Hematopoietic multipotent progenitor cell treated with erythropoietin and hydrocortisone succinate and interleukin-3 and kit ligand, for 15 days (in vitro differentiated cells): Measurements from ENCODE around the gene EN1.
A peak's percentile ranks its signal among the peaks of the same experiment; 100 is the strongest.

ENCODE experiments used
- DNase-seq: peaks from one replicate; pipeline ENCODE4 v3.0.0-alpha.2; 2015; ENCODE audit warnings: low spot score

The EN1 gene

GRCh38 chr2:118855451-118856279, 8.2 kb upstream of the EN1 start:
- DNase-seq = peak; percentile 50

DNA sequence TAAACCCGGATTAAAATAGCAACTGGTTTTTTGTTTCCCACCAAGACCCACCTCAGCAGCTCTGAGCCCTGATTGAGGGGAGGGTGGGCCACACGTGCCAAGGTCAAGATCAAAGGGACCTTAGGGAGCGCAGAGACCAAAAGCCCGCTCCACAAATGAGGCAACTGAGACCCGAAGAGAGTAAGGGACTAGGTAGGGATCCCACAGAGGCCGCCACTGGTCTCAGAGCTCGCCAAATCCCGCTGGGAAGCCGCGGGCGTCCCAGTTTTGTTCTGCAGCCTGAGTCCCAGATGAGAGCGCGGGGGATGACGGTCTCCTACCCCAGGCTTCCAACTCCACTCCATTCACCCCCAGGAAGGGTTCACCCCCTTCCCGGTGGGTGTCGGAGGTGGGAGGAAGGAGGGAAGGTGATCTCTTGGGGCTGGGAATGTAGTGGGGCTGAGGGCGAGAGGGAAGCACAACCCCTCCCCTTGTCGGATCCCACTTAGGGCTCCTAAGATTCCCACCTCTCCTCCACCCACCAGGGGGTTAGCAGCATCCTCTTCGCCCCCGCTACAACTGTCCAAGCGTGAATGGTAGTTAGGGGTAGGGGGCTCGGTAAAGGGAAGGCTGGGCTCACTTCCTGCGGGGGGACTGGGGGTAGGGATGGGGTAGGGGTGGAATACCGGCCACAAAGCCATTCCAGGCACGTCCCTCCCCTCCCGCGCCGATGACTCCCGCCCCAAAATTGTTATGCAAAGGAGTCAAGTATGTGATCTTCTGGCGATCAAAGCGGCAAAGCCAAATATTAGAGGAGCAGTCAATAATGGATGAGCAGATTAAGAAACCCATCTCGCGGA, 7.3 kb upstream of the EN1 start:
- no peak for DNase-seq

DNA sequence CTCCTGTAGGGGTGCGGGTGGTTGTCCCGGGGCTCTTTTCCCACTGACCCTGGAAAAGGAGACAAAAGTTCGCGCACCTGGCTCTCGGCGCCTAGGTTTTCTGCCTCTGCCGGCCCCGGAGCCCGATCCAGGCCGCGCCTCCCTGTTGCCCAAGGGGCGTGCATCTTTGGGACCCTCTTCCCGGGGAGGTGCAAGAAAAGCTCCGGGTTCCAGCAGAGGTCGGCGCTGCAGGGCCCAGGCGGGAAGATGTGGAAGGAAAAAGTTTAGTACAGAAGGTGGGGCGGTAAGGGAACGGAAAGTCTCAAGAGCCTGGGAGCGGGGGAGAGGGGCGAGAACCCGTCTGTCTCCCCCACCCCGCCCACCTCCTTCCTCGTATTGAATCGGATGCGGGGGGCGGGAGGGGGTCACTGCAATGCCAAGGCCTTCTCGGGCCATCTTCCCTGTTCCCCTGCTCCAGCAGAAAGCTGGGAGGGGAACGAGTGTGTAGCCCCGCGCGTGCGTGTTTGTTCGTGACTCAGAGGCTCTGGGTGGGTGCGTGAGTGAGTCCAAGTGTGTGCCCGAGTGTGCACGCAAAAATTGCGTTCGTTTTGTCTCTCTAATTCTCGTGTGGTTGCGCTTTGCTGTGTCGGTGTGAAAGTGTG, 6.3 kb upstream of the EN1 start:
- DNase-seq = no peak

- DNase-seq = no peak
These were observed 5.7 kb upstream of the EN1 start for GRCh38 chr2:118853129-118853640.

- no peak for DNase-seq
These were observed 5.2 kb upstream of the EN1 start for GRCh38 chr2:118852605-118853128.

DNA sequence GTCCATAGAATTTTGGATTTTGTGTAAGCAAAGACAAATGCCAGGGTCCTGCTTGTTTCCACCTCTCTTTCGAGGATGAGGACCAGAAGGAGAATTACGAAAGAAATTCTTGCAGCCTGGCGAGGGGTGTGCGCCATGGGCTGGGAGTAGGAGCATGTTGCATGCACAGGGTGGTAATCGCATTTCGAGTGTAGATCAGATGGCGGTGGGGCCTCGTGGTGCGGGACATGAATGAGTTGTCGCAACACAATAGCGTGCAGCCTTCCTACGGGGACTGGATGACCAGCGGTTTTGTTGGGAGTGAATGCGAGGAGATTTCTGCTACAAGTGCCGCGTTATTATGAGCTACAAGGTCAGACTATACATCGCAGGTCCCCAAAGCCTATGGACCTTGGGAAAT, 4.2 kb upstream of the EN1 start:
- no peak for DNase-seq

DNA sequence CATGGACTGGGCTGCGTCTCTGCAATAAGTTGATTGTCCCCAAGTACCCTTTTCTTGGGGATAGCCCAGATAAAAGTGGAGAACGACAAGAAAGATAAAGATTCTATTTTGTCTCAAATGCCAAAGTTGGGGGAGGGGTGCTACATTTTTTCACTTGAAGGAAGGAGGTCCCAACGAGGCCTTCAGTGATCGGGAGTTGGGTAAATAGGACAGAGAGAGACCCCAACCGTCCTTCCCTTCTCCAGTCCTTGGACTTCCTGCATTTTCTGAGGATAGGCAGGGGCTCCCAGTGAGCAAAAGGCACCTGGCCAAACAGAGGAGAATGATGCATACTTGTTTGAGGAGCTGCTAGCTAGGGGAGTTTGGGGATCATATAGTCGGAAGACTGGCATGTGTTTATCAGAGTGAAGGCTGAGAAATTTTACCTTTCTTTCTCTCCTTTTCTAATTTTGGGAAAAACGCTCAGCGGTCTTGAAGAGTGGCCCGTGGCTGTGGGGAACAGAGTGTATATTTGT, 3.5 kb upstream of the EN1 start:
- DNase-seq = no peak

DNA sequence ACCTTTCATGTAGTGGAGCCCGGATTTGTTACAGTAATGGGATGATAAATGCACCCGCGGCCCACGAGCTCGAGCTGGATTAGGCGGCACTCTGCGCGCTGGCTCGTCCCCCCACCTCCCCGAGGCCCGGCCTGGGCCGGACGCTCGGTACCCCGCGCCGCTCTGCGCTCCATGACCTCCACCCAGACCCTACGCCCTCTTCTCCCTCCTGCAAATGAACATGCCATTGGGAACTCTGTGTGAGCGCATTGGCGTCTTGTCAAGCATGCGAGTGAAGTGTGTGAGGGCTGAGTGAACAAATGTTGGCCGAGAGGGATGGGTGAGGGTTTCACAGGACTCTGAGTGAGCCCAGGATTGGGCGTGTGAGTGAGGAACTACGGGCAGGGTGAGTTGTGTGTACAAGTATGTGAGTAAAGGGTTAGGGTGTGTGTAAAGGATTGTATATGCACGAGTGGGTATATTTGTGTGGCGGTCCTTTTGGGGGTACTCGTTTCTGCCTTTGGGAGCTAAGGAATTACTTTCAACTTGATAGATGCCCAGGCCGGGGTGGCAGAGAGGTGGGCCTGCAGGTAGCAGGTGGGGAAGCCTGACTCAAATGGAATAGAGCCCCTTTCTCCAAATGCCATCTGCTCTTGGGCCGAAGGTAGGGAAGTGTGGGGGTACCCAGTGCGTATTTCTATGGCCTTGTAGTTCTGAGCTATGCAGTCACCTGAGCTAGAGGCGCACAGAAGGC, 2.9 kb upstream of the EN1 start:
- DNase-seq = no peak

DNA sequence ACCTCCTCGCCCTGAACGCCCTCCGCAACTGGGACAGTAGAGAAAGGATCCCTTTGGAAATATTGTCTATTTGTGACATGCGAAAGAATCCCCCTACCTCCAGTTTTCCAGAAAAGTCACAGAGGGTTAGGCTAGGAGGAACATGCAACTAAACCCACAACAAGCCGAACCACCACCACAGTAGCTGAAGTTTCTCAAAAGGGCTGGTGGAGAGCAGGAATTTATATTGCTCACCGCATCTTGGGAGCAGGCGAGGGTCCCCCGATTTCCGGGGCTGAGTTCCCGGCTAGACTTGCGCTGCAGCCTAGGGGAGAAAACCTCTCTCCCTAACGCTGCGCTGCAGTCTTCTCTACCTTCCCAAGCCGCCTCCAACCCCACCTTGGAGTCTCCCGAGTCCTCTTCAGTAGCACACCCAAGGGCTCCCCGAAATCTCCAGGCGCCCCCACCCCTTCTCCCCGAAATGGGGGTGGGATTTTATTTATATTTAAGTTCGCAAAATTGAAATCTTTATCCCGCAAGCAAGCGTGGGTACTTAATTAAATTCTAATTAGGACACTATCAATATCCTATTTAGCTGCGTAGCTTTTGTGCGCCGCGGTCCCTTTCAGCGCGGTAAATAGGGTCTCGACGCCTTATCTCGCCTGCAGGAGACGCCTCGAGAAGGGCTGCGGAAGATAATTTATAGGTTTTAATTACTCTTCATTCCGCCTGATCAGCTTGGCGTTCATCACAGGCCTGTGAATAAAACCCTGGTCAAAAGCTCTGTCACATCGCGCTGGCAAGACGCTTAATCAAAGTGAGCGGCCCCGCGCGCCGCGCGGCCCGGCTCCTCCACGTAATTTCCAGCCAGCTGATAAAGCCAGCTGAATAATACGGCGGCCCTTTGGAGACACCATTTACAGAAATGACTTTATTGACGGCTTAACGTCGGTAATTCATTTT, 2.0 kb upstream of the EN1 start:
- DNase-seq = no peak

DNA sequence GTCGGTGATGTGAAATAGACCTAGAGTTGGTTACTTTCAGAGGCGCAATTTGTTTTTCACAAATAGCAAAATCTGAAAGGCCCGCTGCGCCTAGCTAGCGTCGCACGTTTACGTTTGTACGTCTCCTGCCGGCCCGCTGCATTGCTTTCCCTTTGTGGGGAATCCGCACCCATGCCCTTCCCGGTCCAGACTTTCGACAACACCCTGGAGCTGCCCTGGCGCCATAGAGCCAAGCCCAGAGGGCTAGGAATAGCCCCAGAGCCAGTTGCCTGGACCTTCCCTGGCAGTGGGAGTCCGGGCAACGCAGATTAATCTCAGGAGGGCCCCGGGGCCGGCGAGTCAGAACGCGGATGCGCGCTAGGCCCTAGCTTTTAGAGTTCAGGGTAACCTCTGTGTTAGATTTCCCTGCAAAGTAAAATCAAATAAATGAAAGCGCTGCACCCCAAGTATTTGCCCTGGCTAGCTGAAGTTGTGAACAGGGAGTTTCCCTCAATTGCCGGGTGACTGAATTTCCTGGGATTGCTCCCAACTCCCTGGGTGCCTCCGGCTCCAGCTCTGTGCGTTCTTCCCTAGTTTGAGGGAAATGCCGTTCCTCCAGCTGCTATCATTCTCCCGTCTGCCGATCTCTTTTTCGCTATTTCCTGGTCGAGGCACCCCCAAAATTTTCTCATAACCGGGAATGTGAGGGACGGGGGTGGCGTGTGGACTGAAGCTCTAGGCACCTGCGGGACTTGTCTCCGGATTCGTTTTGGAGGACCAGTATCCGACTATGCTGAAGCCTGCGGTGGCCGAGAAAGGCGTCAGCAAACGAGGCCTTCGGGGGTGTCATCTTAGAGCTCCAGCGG, 1.2 kb upstream of the EN1 start:
- DNase-seq = no peak

DNA sequence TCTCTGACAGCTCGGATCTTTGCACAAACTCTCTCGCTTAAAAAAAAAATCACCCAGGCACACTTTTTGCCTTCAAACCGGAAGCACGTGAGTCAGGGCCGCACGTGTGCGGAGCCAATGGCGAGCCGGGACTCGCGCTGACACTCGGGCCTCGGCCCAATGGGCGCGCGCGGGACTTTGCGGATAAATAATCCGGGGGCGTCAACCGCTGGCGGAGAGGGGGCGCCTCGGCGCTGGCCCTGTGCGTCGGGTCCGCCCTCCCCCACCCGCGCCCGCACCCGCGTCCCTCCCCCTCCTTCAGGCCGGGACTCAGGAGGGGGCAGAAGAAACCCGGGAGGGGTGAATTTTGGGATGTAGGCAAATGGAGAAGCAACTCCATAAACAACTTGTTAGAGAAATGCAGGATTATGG, 319 bp upstream of the EN1 start:
- DNase-seq = no peak

GRCh38 chr2:118846442-118846952, 951 bp downstream of the EN1 start:
- DNase-seq = no peak

DNA sequence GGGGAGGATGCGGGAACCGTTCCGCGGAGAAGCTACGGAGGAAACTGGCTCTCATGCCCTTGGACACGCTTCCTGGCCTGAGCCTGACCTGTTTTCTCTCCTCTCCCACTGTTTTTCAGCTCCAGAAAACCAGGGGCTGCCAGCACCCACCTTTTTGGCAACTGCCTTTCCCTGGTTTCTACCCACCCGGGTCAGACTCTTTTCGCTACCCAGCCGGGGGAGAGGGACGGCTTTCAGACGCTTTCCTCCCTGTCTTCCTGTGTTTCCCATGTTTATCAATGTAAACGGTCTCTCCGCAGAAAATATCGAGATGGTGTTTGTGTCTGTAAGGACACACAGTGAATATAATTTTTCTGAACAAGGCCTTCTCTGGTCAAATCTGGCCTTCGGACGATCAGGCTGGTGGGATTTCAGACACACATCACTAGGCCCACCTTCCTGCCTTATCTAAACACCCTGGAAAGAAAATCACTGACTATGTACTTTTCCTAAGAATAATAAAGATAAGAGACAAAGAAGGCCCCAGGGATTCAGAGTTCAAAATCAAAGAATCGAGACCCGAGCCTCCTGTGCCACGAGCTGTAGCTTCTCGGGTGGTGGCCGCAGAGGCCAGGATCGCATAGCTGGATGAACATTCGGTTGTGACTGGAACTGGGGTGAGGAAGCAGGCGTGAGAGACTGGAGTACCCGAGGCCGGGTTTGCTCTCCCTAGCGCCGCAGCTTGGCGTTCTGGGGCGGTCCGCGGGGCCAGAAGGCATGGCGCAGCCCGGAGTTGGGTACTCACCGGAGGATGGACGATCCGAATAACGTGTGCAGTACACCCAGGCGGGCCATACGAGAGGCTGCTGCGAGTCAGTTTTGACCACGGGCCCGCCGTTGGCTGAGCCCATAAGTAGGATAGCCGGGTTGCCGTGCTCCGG, 1.7 kb downstream of the EN1 start:
- no peak for DNase-seq

DNA sequence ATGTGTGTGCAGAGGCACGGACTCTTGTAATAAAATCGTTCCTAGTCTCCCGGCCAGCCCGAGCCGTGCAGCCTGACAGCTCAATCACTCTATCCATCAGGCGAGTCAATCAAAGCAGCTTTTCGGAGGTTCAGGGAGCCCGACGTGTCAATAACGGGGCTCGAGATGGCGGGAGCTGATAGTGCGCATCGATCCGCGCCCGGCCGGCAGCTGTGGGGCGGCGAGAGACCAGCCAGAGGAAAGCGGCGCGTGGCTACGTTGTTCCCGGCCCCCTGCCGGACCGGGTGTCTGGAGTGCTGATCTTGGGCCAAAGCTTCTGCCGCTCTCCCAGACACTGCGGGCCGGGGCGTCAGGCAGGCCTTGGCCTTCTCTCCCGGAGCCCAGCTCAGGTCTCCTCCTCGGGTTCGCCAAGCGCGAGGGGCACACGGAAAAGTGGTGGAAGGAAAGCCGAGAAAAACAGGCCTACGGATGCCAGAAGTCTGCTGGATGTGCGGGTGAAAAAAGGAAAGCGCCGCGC, 2.4 kb downstream of the EN1 start:
- DNase-seq = no peak

DNA sequence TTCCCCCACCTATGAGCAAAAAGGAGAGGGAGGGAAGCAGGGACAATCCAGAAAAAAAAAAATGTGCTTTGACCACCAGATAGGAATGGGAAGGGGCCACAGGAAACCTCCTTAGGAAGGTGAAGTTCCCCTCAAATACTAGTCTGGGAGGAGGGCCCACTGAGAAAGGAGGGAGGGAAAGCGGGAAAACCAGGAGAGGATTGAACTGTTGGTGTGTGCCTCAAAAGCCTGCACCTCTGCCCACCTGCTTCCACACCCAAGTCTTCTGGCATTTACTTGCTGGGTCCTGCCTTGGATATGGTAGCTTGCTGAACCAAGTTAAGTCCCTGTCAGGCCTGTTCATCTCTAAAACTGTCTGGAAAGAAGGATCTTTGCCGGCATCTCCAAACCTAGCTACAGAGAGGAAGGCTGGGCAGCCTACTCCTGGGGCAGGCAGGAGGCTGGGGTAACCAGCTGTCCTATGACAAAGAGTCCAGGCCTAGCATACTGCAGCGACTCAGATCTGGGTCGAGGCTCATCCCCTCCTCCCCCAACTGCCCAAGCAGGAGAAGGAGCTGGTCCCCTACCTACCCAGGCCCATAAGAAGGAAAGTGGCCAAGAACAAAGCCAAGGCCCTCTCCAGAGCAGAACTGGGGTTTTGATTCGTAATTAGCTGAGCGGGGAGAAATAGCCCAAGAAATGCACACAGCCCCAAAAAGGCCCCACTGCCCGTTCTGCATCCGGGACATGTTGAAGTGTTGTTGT, 3.0 kb downstream of the EN1 start:
- DNase-seq = no peak

- no peak for DNase-seq
These were observed 3.8 kb downstream of the EN1 start for GRCh38 chr2:118843483-118844132.
